GM19193 (cell line): ENCODE data around the gene SLC18A3.

Source experiments
- POLR2A ChIP-seq: IDR thresholded peaks from 4 replicates; pipeline ENCODE4 v1.6.1; 2011; ENCODE audit not compliant: insufficient read depth, insufficient read length; ENCODE audit errors: extremely low read depth

SLC18A3 gene

DNA sequence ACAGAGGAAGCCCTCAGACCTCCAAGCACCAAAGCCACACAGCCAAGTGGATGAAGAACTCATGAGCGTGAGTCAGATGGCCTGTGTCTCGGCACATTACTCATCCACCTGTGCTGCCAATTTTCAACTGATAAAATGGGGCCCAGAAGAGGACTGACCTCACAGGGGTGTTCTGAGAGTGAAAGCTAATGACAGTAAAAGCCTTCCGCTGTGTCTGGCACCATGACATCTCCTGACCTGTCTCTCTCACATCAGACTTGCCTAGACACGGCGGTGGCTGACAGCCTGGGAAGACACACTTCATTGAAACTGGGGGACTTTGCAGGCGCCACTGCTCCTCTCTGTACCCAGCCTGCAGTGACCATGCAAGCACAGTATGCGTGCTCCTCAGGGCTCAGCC lies 8.3 kb upstream of the SLC18A3 start:
- no peak for TF ChIP-seq POLR2A

DNA sequence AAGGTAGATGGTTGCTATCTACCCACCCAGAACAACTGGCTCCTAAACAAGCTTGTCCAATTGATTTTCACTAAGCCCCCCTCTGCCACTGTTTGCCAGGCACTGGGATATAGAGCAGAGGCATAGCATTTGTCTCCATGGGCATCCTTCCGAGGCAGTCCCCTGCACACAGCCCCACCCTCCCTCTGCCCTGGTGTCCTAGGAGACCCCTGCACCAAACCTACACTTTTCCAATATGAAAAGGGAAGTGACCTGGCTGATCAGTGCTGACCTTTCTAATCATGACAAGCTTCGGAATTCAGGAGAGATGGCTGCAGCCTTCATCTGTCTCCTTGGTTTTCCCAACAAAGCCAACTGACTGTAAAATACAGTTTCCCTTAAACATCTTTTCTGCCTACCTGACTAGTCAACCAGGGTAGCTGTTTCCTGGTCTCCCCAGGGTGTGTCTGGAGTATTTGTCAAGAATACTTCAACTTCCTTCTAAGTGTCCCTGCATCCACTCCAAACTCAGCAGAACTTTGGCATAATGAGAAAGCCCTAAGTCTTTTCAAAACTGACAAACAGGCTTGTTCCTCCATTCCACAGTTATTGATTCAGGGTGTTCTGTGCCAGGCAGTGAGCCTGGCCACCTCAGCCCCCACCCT lies 7.6 kb upstream of the SLC18A3 start:
- TF ChIP-seq POLR2A = no peak

DNA sequence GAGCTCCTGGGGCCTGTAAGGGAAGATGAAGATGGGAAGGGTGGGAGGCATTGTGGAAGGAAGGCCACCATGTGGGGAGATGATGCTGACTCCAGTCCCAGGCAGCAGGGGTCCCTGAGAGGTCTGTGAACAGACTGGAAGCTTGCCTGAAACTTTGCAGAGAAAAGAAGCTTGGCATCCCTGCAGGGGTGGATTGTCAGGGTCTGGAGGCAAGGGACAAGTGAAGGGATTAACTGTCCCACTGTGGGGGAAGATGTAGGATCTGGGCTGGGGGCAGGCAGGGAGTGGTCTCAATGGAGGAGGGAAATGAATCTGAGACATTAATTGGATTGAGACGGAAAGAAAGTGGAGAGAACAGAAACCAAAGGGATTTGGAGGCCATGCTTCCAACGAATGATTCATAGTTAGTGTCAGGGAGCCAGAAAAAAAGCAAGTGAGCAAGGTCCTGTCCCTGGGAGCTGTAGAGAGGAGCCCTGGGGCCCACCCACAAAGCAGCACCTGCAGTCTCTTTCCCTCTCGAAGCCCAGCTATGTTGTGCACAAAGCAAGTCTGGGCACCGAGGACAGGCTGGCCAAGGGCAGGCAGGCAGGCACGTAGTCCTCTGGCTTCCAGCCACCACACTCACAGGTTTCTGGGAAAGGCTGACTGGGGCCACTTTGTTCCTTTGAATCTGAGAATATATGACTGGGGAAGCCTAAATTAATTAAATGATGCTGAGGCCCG lies 4.7 kb upstream of the SLC18A3 start:
- TF ChIP-seq POLR2A = no peak

DNA sequence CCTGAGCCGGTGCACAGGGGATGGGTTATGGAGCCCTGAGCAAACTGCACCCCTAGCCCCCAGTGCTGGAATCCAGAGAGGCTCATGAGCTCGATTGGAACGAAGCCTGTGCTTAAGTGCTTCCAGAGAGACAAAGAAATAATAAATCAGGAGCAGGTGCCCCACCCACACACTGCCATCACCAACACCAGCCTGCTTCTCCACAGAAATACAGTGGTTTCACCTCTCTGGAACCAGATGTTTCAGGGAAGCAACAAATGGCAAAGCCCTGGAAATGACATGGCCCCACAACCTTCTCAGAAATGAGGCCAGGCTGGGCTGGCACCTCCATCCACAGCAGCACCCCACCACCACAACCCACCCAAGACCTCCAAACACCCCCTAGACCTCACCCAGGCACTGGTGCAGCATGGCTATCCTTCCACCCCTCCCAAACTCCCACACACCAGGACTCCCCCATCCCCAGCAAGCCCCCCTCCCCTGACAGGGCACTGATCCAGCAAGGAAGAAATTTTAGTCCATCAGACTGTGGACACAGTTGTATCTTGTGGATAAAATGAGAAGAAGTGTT lies 4.1 kb upstream of the SLC18A3 start:
- no peak for TF ChIP-seq POLR2A

DNA sequence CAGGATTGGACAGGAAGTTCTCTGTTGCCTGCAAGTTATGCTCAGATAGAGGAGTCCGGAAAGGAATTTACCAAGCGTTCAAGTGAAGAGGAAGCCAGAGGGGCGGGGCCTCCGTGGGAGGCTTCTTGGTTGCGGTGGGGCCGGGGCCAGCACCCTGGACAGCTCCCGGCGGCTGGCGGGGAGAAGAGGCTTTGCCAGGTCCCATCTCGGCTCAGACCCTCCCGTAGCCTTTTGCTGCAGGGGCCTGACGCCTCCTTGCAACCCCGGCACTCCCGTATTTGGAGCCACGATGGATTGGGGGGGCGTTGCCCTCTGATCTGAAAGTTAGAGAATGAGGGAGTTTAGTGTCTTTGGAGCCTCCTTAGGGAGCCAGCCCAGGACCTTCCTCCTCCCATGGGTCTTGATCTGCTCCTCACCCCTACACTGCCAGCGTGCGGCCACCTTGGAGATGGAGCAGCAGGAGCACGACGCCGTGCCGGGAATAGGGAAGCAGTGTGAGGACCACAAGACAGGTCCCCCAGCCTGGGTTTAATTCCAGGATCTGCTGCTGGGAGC lies 3.1 kb upstream of the SLC18A3 start:
- no peak for TF ChIP-seq POLR2A

DNA sequence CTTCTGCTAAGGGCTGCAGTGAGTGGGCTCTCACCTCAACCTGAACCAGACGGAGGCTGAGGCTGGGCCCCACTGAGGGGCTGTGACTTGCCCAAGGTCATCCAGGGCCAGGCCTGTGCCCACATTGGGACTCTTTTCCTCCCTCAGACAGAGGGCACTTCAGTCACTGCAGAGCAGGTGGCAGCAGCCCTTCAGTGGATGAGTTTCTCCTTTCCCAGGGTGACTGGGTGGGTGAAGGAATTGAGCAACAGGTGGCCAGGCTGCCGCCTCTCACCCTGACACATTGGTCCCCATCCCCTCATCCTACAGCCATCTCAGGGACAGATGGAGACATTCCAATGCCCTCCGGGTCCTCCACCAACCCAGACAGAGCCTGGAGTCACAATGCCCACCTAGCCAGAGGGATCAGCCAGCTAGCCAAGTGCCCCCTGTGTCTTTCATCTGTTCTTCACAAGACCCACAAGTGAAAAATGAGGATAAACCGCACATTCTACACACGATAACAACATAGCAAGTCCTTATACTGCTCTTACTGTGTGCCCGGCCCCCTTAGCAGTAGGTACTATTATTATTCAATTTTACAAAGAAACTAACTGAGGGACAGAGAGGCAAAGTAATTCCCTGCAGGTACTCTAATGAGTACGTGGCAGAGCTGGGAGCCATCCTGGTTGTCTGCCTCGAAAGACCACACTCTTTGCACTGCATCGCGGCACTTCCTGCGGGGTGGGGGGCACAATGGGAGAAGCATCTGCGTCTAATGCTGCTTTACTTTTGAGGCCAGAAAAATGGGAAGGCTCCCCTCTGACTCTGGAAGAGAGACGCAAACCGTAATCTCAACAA lies 1.7 kb upstream of the SLC18A3 start:
- TF ChIP-seq POLR2A = no peak

DNA sequence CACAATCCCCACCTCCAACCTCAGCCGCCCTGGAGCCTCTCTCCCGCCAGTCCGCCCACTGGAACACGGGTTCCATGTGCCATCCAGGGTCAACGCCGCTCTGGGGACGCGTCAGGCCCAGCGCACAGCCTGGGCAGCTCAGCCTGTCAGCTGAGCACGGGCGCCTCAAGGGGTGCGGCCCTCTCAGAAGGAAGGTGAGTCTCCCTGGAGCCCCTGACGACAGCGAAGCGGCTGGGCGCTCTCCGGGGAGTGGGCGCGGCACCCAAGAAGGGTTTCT lies 1.2 kb upstream of the SLC18A3 start:
- TF ChIP-seq POLR2A = no peak

DNA sequence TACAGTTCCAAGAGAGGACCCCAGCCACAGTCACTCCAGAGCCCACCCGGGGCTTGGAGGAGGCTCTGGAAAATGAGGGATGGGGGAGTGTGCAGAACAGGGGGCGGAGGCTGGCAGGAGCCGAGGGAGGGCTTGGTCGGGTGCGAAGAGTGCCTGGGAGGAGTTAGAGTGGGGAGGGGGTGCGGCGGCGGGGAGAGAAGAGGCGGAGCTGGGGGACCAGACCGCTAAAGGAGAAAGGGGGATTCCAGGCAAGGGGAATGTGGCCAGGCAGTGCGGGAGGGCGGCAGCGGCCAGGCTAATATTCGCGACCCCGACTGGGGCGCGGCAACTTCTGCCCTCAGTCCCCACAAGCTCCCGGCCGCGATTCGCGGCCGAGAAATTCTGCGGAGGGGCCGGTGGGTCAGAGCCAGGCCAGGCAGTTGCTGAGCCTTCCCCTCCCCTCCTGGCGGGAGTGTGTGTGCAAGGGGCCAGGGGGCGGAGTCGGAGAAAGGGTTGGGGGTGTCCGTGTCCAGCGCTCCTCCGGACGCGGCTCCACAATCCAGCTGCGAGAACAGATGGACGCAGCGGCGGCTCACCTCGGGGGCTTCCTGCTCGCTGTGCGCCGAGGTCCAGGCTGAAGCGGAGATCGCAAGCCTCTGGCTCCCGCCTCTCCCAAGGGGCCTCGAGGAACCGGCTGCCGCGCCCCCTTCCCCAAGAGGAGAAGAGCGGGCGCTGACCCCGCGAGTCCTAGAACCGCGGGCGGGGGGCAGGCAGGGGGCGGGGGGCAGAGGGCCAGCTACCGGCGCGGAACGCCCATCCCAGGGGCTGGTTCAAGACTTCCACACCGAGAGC lies 612 bp upstream of the SLC18A3 start:
- no peak for TF ChIP-seq POLR2A

DNA sequence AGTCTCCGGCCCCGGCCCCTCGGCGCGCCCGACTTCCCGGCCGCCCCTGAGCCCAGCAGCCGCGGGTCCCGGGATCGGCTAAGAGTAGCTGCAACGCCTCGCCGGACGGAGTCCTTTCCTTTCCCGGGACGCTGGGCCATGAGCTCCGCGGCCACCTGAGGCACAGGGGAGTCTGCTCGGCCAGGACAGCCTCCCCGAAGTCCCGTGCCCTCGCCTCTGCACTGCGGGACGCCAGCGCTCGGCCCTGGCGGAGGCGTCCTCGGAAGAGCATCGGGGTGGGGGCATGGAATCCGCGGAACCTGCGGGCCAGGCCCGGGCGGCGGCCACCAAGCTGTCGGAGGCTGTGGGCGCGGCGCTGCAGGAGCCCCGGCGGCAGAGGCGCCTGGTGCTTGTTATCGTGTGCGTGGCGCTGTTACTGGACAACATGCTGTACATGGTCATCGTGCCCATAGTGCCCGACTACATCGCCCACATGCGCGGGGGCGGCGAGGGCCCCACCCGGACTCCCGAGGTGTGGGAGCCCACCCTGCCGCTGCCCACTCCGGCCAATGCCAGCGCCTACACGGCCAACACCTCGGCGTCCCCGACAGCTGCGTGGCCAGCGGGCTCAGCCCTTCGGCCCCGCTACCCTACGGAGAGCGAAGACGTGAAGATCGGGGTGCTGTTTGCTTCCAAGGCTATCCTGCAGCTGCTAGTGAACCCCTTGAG lies 502 bp downstream of the SLC18A3 start:
- no peak for TF ChIP-seq POLR2A

DNA sequence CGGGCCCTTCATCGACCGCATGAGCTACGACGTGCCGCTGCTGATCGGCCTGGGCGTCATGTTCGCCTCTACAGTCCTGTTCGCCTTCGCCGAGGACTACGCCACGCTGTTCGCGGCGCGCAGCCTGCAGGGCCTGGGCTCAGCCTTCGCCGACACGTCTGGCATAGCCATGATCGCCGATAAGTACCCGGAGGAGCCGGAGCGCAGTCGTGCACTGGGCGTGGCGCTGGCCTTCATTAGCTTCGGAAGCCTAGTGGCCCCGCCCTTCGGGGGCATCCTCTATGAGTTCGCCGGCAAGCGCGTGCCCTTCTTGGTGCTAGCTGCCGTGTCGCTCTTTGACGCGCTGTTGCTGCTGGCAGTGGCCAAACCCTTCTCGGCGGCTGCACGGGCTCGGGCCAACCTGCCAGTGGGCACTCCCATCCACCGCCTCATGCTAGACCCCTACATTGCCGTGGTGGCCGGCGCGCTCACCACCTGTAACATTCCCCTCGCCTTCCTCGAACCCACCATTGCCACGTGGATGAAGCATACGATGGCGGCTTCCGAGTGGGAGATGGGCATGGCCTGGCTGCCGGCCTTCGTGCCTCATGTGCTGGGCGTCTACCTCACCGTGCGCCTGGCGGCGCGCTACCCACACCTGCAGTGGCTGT lies 1.2 kb downstream of the SLC18A3 start:
- no peak for TF ChIP-seq POLR2A

DNA sequence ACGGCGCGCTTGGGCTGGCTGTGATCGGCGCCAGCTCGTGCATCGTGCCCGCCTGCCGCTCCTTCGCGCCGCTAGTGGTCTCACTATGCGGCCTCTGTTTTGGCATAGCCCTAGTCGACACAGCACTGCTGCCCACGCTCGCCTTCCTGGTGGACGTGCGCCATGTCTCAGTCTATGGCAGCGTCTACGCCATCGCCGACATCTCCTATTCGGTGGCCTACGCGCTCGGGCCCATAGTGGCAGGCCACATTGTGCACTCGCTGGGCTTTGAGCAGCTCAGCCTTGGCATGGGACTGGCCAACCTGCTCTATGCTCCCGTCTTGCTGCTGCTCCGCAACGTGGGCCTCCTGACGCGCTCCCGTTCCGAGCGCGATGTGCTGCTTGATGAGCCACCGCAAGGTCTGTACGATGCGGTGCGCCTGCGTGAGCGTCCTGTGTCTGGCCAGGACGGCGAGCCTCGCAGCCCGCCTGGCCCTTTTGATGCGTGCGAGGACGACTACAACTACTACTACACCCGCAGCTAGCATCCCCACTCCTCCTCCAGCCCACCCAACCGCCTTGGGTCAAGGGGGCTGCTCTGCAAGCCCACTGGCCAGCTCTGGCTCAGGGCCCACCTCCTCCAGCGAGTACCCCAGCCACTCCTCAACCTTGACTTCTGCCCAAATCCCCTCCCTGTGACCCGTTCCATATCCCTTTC lies 1.9 kb downstream of the SLC18A3 start:
- TF ChIP-seq POLR2A = no peak

DNA sequence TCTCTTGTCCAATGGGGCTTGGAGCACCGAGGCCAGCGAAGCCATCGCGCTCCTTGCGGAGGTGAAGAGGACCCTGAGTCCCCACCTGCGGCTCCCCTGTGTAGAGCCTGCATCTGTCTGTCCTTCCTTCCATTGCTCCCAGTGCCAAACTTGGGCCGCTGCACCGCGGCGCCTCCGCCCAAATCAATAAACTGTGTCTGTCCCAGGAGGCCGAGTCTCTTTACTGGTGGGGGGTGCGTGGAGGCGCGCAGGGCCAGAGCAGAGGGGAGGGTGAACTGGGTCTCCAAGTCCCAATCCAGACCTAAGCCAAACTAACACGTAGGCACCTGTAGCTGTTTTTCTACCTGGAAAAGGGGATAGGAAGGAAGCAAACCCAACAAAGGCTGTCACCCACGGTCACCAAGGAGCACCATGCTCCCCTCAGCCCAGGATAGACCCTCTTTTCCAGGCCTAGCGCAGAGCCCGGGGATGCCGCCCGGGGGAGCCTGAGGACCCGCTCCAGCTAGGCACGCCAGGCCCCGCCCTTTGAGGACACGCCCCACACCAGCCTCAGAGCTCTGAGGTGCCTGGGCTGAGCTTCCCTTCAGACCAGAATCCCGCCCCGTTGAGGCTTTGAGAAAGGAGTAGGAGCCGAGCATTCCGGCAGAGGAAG lies 2.5 kb downstream of the SLC18A3 start:
- no peak for TF ChIP-seq POLR2A

DNA sequence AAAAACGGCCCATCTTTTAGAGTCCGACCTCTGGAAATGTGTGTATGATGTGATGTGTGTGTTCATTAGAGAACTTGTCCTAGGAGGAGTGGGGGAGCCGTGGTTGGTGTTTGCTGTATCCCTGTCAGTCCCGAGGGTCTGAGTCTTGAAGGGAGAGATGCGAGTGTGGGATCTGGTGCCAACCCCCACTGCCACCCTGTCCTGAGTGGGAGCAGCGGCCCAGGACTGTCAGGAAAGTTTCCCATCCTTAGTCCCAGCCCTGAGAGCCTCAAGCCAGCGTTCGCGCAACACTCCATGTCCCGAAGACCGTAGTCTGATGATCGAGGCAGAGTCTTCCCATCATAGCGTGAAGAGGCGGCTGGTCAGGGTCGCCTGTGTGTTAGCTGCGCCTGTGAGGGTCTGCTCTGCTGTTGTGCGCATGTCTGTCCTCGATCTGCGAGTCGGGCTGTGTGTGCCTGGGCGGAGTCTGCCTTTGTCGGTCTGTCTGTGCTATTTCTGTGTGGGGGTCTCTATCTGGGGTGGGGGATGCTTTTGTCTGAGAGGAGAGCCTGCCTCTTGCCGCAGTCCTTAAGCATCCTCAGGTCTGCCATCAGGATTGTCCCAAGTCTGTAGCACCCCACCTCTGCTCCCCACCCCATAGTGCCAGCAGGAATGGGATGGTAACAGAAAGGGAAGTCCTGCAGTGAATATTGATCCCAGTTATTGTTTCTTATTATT lies 3.2 kb downstream of the SLC18A3 start:
- no peak for TF ChIP-seq POLR2A
